Trophoblast cell (in vitro differentiated cells and primary cell): ENCODE measurements around the gene FAM184A.
A peak's percentile ranks its signal among the peaks of the same experiment; 100 is the strongest.
"Not testable (repeated sequence)": the region's sequence is repeated elsewhere in the genome, so short reads cannot be mapped to it uniquely, and the experiment has no call there.

ENCODE experiments used
- DNase-seq, 2 donors: peaks; one replicate each; pipeline ENCODE4 v3.0.0-alpha.2; 2016
- H2AFZ ChIP-seq: 2 replicates; pipeline ENCODE4 v1.6.1; 2013; ENCODE audit warnings: low read length, moderate library complexity, mild to moderate bottlenecking; ENCODE audit not compliant: insufficient read depth, poor library complexity
- H2AK5ac ChIP-seq: 2 replicates; pipeline ENCODE4 v1.6.1; 2013; ENCODE audit warnings: mild to moderate bottlenecking, low read length
- H2BK120ac ChIP-seq: 2 replicates; pipeline ENCODE4 v1.6.1; 2013; ENCODE audit warnings: low read length, mild to moderate bottlenecking, moderate library complexity; ENCODE audit not compliant: insufficient read depth, poor library complexity
- H2BK12ac ChIP-seq: 2 replicates; pipeline ENCODE4 v1.6.1; 2013; ENCODE audit warnings: mild to moderate bottlenecking, low read length, moderate library complexity
- H2BK5ac ChIP-seq: 2 replicates; pipeline ENCODE4 v1.6.1; 2013; ENCODE audit warnings: low read length, low read depth, moderate library complexity, mild to moderate bottlenecking; ENCODE audit not compliant: poor library complexity
- H3K14ac ChIP-seq: 2 replicates; pipeline ENCODE4 v1.6.1; 2013; ENCODE audit warnings: mild to moderate bottlenecking, low read length
- H3K18ac ChIP-seq: 2 replicates; pipeline ENCODE4 v1.6.1; 2013; ENCODE audit warnings: mild to moderate bottlenecking, low read length
- H3K23ac ChIP-seq: 2 replicates; pipeline ENCODE4 v1.6.1; 2013; ENCODE audit warnings: low read length
- H3K27ac ChIP-seq: 2 replicates; pipeline ENCODE4 v1.5.1; 2013; ENCODE audit warnings: low read depth, mild to moderate bottlenecking, inconsistent platforms, low read length, moderate library complexity
- H3K27me3 ChIP-seq: 2 replicates; pipeline ENCODE4 v1.6.1; 2013; ENCODE audit warnings: inconsistent platforms, mild to moderate bottlenecking, low read length, moderate library complexity; ENCODE audit not compliant: insufficient read depth
- H3K36me3 ChIP-seq, 2 experiments: 1 replicate in 1 of 2; 2 replicates in 1 of 2; pipeline ENCODE4 v1.6.1; 2013; ENCODE audit warnings: low read length in 2 of 2, mild to moderate bottlenecking in 2 of 2, moderate library complexity in 1 of 2; ENCODE audit not compliant: insufficient read depth in 2 of 2, control insufficient read depth in 1 of 2
- H3K4ac ChIP-seq: 2 replicates; pipeline ENCODE4 v1.6.1; 2013; ENCODE audit warnings: low read depth, mild to moderate bottlenecking, low read length, moderate library complexity
- H3K4me1 ChIP-seq, 2 experiments: 1 replicate in 1 of 2; 2 replicates in 1 of 2; pipeline ENCODE4 v1.6.1; 2013; ENCODE audit warnings: low read length in 2 of 2, mild to moderate bottlenecking in 2 of 2, moderate library complexity in 1 of 2; ENCODE audit not compliant: insufficient read depth in 2 of 2, control insufficient read depth in 1 of 2
- H3K4me2 ChIP-seq: 2 replicates; pipeline ENCODE4 v1.6.1; 2013; ENCODE audit warnings: inconsistent platforms, mild to moderate bottlenecking, low read length, moderate library complexity
- H3K4me3 ChIP-seq: 2 replicates; pipeline ENCODE4 v1.5.1; 2013; ENCODE audit warnings: mild to moderate bottlenecking, low read depth, low read length, inconsistent platforms
- H3K79me1 ChIP-seq: one replicate; pipeline ENCODE4 v1.6.1; 2013; ENCODE audit warnings: low read length
- H3K79me2 ChIP-seq: 2 replicates; pipeline ENCODE4 v1.6.1; 2013; ENCODE audit warnings: low read length, mild to moderate bottlenecking; ENCODE audit not compliant: control insufficient read depth, insufficient read depth, poor library complexity
- H3K9ac ChIP-seq: 2 replicates; pipeline ENCODE4 v1.6.1; 2013; ENCODE audit warnings: mild to moderate bottlenecking, low read length
- H3K9me3 ChIP-seq: 2 replicates; pipeline ENCODE4 v1.6.1; 2013; ENCODE audit warnings: low read depth, mild to moderate bottlenecking, control low read depth, inconsistent platforms, low read length; ENCODE audit not compliant: insufficient read depth
- H4K12ac ChIP-seq: 2 replicates; pipeline ENCODE4 v1.6.1; 2013; ENCODE audit warnings: low read depth, mild to moderate bottlenecking, low read length, moderate library complexity
- H4K8ac ChIP-seq: 2 replicates; pipeline ENCODE4 v1.6.1; 2013; ENCODE audit warnings: low read depth, mild to moderate bottlenecking, low read length, moderate library complexity
- H4K91ac ChIP-seq: one replicate; pipeline ENCODE4 v1.6.1; 2013; ENCODE audit warnings: low read depth, mild to moderate bottlenecking, low read length, moderate library complexity
- WGBS: extraction: QIAGEN DNeasy Blood & Tissue Kit; methylation state at CpG from one replicate; pipeline ENCODE4 v1.1.7; 2013; ENCODE audit warnings: missing lambda C conversion rate; ENCODE audit not compliant: insufficient read length, insufficient coverage; ENCODE audit errors: extremely low coverage; 5-methylcytosine and 5-hydroxymethylcytosine counted together

Gene FAM184A

DNA sequence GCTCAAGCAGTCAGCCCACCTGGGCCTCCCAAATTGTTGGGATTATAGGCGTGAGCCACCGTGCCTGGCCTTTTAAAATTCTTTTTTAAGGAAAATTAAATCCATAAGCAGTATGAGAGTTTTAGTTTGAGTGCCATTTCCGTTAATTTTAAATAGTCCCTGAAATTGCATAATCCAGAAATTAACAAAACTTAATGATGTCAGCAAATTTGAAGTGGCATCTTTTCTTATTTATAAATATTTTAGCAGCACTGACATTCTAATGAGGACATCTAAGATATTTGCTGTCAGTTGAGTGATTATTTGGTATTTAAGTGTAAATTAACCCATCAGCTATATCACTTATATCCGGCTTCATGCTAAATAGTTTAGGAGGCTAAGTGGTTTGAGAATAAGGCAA lies 42.9 kb upstream of the FAM184A start:
- WGBS: no CpG with 5 or more reads among the region's 4 CpGs
- Histone ChIP-seq H2AK5ac (no peak overlapping the region), H2BK12ac (no peak overlapping the region), H3K27ac (no peak overlapping the region), H3K4ac (no peak overlapping the region), H3K14ac (no peak overlapping the region), H2BK5ac (no peak overlapping the region), H2AFZ (no peak overlapping the region), H3K9ac (no peak overlapping the region), H4K12ac (no peak overlapping the region), H3K27me3 (no peaks in the 10 kb centered on the region), H3K79me1 (no peaks in the 10 kb centered on the region), H4K91ac (no peak overlapping the region), H3K4me2 (no peak overlapping the region), H3K9me3 (peaks cover 4% of the 10 kb centered on the region), H4K8ac (no peak overlapping the region), H2BK120ac (no peak overlapping the region), H3K36me3 (no peaks in the 10 kb centered on the region), H3K23ac (no peak overlapping the region), H3K4me1 (peaks cover 0 to 3% of the 10 kb centered on the region in 2 experiments), H3K18ac (no peak overlapping the region), H3K79me2 (no peaks in the 10 kb centered on the region), H3K4me3 (no peak overlapping the region)
- no peak for DNase-seq

DNA sequence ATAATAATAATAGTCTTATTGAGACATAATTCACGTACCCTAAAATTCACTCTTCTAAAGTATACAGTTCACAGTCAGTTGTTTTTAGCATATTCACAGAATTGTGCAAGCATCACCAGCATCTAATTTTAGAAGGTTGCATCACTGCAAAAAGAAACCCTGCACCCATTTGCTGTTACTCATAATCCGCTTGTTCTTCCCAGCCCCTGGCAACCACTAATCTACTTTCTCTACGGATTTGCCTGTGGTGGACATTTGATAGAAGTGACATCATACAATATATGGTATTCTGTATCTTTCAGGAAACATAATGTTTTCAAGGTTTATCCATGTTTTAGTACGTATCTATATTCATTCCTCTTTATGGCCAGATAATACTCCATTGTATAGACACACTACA lies 41.5 kb upstream of the FAM184A start:
- H4K12ac ChIP-seq: no peak overlapping the region
- no peak overlapping the region for H3K4me3 ChIP-seq
- no peak overlapping the region for H3K23ac ChIP-seq
- peaks cover 0 to 3% of the 10 kb centered on the region in 2 experiments for H3K4me1 ChIP-seq
- no peak overlapping the region for H2AFZ ChIP-seq
- no peaks in the 10 kb centered on the region for H3K79me2 ChIP-seq
- no peak overlapping the region for H2BK5ac ChIP-seq
- no peak overlapping the region for H2AK5ac ChIP-seq
- no peak overlapping the region for H3K4ac ChIP-seq
- no peak overlapping the region for H3K14ac ChIP-seq
- H3K36me3 ChIP-seq: no peaks in the 10 kb centered on the region
- H3K79me1 ChIP-seq: no peaks in the 10 kb centered on the region
- no peak overlapping the region for H2BK12ac ChIP-seq
- DNase-seq: peak; percentile 31 to 60
- H3K9me3 ChIP-seq: no peaks in the 10 kb centered on the region
- H3K27ac ChIP-seq: no peak overlapping the region
- H3K4me2 ChIP-seq: no peak overlapping the region
- no peak overlapping the region for H4K91ac ChIP-seq
- H3K18ac ChIP-seq: no peak overlapping the region
- no peak overlapping the region for H2BK120ac ChIP-seq
- H3K9ac ChIP-seq: no peak overlapping the region
- no peaks in the 10 kb centered on the region for H3K27me3 ChIP-seq
- no peak overlapping the region for H4K8ac ChIP-seq
- no CpG with 5 or more reads among the region's 4 CpGs for WGBS

DNA sequence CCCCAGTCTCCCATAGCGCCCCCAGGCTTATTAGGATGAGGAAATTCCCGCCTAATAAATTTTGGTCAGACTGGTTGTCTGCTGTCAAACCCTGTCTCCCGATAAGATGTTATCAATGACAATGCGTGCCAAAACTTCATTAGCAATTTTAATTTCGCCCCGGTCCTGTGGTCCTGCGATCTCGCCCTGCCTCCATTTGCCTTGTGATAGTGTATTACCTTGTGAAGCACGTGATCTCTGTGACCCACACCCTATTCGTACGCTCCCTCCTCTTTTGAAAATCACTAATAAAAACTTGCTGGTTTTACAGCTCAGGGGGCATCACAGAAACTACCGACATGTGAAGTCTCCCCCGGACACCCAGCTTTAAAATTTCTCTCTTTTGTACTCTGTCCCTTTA lies 40.6 kb upstream of the FAM184A start:
- H3K9ac ChIP-seq, H2BK120ac ChIP-seq, H2BK12ac ChIP-seq, H4K12ac ChIP-seq, H2AFZ ChIP-seq, H3K4ac ChIP-seq, H4K8ac ChIP-seq, H3K27ac ChIP-seq, H4K91ac ChIP-seq, DNase-seq, H3K4me3 ChIP-seq, H3K79me2 ChIP-seq, H3K18ac ChIP-seq, H3K4me1 ChIP-seq, H3K79me1 ChIP-seq, H3K23ac ChIP-seq, H2BK5ac ChIP-seq, H3K36me3 ChIP-seq, H2AK5ac ChIP-seq, H3K9me3 ChIP-seq, H3K27me3 ChIP-seq, H3K14ac ChIP-seq: not testable (repeated sequence)
- H3K4me2 ChIP-seq: peak overlapping the region; percentile 43
- WGBS: no CpG with 5 or more reads among the region's 13 CpGs

DNA sequence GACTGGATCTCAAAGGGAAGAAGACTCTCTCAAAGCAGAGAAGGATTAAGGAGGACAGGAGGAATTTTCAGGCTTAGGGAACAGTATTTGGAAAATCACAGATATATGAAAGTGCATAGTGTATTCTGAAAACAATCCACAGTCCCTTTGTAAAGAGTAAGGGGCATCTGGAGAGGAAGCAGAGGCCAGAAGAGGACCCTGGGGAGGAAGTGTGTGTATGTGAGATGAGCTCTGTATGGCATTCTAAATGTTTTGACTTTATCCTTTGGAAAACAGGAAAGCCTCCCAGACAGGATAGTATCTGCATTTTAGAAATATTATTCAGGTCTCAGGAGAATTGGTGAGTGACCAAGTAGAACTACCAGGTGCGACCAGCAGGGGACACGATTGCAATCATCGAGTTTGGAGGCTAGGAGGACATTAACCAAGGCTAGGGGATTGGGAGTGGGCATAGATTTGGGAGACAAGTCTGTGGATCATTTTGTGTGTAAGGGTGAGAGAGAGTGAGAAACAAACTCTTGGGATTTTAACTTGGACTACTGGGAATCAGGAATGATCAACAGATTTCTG lies 38.3 kb upstream of the FAM184A start:
- Histone ChIP-seq H3K4me3 (no peak overlapping the region), H2BK120ac (no peak overlapping the region), H3K14ac (no peak overlapping the region), H3K4me2 (no peak overlapping the region), H4K12ac (no peak overlapping the region), H3K79me1 (no peaks in the 10 kb centered on the region), H2BK5ac (no peak overlapping the region), H3K9me3 (peaks cover 1% of the 10 kb centered on the region), H3K4ac (no peak overlapping the region), H4K91ac (no peak overlapping the region), H3K18ac (no peak overlapping the region), H3K79me2 (no peaks in the 10 kb centered on the region), H2AFZ (no peak overlapping the region), H4K8ac (no peak overlapping the region), H3K27ac (no peak overlapping the region), H2BK12ac (no peak overlapping the region), H3K27me3 (no peaks in the 10 kb centered on the region), H3K36me3 (no peaks in the 10 kb centered on the region), H2AK5ac (no peak overlapping the region), H3K23ac (no peak overlapping the region), H3K4me1 (peaks cover 0 to 7% of the 10 kb centered on the region in 2 experiments), H3K9ac (no peak overlapping the region)
- WGBS: no CpG with 5 or more reads among the region's 3 CpGs
- DNase-seq: peak in 1 of 2 donors; percentile 18
